NCI-H187 (cell line): ENCODE results near the gene FOXO3.

Experiments used
- DNase-seq, 2 experiments: peaks; one replicate each; lab custom pipeline; 2025; lab: John Stamatoyannopoulos, UW

FOXO3 gene

DNA sequence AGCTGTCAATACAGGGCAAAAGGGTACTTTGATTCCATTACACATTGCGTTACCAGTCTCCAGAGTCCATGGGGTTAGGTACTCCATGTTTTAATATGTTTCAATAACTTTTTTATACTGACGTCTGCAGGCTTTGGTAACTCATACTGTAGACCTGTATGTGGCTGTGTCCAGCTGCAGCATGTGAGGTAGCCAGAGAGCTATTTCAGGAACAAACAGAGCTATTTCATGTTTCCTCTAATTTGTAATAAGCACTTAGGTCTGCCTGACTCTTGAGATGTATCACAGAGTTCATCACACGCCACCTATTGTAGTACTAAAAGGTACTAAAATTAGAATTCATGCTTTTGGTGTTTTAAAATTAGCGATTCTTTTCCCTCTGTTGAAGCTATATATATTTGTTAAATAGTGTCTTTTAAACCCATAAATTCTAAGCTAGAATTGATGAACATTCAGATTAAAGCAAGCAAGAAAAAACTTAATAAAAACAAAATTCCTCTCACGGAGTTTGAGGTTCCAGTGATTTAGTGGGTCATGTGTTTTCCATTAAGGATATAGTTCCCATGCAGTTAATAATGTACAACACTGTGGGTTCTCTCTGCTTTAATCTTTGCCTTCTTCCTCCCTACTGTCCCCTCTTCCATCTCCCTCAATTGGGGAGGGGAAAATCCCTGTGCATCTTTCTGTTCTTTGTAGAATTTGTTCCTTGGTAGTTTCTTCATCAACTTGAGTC is 37.0 kb downstream of the FOXO3 start:
- DNase-seq = no peak

DNA sequence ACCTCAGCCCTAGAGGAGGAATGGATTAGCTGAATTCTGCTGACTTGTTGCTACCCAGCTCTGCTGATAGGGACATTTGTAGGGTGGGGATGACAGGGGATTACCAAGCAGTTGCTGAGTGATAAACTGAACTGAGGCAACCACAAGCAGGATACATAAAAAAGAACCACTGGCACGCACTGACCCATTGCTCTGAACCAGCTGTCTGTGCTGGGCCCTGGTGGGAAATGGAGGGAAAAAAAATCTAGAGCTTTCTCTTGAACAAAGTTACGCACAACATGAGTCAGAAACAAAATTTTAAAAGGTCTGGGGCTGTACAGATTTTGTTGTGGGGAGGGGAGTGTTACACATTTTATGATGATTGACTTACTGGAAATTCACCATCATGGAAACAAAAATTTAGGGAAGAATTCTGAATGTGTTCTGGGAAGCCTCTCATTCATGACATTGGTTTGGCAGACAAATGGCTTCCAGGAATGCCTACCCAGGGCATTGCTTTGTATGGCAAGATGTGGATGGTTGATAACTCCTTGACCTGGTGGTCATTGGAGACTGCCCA is 37.7 kb downstream of the FOXO3 start:
- no peak for DNase-seq

DNA sequence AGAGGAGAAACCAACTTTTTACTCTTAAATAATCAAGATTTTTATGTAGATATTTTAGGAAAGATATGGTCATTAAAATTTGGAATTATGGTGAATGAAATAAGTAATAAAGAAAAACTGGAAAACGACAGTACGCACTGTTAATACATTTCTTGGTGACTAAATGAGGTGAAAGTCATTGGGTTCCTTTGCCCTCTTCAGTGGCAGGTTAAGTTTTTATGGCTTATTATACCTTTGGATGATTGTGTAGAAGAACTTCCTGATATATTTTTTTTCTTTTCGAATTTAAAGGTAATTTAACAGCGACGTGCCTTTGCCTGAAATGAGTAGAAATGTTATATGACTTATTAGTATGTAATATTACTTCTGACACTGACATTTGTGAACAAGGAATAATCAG is 43.4 kb downstream of the FOXO3 start:
- DNase-seq = no peak

DNA sequence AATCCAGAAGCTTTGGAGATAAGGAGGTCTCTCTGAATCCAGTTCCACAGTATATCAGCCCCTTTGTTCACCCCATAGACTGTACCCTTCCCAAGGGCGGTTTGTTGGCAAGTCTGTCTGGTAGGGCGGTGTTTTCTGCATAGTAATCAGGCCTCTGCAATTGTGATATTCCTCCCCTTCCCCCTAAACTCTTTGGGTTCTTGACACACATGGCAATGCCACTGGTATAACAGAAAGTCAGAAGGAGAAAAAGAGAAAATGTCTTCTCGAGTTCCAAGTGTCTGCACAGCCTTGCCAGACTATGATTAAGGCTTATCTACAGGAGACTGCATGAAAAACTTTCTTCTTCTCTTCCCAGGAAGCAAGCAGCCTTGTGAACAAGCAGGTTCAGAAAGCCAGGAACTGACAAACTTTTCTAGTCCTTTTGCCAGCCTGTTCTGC is 45.6 kb downstream of the FOXO3 start:
- no peak for DNase-seq

DNA sequence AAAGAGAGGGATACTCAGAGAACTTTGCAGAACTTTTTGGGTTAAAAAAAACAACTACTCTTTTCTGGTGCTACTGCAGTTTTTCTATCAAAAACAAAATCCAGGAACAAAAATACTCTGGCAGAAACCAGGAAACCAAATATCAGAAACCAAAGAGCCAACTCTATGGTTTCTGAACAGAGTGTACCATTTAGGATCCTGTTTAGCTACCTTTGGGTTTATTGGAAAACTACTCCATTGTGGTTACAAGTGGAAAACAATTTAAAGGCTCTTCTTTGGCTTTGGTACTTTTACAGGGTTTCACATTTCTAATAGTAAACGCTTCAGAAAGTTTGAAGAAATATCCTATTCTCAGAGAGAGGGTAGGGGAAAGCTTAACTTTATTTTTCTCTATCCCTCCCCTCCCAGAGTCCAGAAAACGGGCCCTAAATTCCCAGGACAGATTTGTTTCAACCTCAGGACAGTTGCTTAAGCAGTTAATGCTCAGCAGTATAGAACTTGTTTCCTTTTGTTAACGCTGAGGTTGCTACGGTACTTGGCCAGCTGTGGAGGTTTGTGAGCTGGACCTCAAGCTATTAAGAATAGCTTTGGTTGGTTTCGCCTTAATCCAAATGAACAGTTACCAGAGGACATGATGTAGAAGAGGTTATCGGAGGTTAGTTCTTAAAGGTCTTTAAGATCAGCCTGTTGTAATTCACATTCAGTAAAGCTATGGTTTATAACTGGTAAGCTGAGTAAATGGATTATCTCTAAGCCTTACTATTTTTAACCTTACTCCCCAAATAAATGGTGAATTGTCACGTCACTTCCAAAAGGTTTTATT is 47.9 kb downstream of the FOXO3 start:
- no peak for DNase-seq

DNA sequence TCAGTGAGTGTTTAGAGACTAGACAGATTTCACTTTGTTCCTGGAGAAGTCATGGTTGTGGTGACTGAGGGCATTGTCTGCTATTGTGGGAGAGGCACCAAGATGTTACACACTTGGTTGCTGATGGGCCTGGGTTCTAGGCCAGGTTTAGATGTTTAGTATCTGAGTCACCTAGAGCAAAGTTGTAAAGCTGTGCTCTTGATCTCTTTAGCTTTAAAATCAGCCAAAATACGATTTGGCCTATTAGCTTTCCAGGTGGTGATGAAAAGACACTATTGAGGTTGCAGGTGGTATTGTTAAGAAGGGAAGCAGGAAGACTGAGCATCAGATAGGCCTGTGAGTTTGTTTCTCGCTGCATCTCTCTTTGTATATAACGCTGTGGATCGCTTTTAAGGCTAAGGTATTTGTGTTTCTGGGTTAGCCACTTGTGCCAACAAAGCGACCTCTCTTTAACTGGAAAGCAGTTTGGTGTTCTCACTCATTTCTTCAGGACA is 48.6 kb downstream of the FOXO3 start:
- no peak for DNase-seq

DNA sequence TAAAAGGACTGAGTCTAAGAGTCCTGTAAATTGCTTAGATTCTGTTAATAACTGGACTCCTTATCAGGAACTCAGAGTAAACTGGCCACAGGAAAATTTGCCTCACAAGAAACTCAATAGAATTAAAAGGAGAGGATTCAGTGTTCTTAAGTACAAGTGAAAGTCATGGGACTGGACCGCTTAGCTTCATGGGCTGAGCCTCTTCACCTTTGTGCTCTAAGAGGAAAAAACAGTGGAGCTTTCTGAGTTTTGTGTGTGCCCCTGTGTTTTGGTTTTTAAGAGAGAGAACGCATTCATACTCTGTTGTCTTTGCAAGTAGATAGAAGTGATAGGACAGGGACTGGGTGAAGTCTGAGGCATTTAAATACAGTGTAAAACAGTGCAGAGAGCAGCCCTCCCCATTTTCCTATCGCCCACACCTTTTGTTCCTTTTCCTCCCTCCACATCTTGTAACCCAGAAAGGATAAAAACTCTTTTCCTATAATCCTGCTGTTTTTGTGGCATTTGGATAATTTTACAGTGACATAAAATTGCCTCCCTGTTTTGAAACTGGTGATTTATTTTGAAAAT is 49.6 kb downstream of the FOXO3 start:
- no peak for DNase-seq

DNA sequence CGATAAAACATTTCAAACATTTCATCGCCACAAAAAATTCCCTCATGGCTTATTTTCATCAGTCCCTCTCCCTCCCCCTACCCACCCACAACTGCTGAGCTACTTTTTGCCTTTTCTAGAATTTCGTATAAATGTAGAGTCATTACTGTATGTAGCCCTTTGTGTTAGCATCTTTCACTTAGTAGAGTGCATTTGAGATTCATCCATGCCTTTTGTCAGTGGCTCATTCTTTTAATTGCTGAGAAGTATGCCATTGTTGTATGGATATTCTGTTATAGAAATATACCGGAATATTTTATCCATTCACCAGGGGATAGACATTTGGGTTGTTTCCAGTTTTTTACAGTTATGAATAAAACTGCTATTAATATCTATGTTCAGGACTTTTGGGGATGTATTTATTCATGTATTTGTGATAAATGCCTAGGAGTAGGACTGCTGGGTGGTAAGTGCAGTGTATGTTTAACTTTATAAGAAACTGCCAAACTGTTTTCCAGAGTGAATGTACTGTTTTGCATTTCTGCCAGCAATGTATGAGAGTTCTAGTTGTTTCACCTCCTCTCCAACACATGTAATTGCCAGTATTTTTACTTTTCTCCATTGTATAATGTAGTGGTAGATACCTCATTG is 50.4 kb downstream of the FOXO3 start:
- no peak for DNase-seq

DNA sequence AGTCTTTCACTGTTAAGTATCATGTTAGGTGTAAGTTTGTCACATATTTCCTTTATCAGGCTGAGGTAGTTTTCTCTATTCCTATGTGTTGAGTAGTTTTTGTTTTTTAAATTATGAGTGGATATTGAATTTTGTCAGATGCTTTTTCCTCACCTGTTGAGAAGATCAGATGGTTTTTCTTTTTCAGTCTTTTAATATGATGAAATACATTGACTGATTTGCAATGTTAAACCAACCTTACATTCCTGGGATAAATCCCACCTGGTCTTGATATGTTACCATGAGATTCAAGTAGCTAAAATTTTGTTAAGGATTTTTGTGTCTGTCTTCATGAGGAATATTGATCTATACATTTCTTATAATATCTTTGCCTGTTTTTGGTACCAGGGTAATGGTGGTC is 52.1 kb downstream of the FOXO3 start:
- no peak for DNase-seq

DNA sequence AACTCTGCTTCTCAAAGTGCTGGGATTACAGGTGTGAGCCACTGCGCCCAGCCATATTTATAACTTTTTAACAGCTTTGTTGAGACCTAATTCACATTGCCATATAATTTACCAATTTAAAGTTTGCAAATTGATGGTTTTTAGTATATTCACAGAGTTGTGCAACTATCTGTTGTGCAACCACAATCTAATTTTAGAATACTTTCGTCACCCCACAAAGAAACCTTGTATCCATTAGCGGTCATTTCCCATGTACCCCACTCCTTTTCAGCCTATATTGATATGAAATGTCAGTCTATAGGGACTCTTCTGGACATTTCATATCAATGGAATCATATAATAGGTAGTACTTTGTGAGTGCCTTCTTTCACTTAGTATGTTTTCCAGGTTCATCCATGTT is 55.8 kb downstream of the FOXO3 start:
- DNase-seq = no peak

DNA sequence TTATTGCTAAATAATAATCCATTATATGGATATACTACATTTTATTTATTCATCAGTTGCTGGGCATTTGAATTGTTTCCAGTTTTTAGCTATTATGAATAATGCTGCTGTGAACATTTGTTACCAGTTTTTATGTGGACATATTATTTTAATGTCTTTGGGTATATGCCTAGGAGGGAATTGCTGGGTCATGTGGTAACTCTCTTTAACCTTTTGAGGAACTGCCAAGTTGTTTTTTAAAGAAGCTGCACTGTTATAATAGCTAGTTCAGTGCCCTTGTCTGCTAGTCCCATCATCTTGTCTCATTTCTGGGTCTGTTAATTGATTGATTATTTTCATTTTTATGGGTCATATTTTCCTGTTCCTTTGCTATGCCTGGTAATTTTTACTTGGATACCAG is 56.3 kb downstream of the FOXO3 start:
- DNase-seq = no peak

DNA sequence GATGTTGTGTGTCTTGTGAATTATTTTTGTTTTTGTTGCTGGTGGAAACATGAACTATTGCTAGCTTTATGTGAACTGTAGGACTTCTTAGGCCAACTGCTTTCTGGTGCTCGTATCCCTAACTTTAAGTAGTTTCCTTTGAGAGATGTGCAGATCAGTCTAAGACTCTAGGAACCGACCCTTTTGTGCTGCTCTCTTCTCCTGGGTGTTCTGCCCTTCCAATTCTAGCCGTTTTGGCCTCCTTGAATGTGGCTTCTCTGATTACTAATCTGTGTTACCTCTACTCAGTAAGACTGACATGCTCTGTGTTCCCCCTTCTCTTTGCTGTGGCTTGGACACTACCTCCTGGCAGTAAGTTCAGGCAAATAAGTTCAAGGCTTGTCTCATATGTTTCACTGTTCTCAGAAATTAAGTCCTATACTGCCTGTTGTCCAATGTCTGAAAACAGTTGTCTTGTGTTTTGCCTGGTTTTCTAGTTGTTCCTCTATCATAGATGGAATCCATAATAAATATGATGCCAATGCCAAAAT is 58.0 kb downstream of the FOXO3 start:
- DNase-seq = no peak

DNA sequence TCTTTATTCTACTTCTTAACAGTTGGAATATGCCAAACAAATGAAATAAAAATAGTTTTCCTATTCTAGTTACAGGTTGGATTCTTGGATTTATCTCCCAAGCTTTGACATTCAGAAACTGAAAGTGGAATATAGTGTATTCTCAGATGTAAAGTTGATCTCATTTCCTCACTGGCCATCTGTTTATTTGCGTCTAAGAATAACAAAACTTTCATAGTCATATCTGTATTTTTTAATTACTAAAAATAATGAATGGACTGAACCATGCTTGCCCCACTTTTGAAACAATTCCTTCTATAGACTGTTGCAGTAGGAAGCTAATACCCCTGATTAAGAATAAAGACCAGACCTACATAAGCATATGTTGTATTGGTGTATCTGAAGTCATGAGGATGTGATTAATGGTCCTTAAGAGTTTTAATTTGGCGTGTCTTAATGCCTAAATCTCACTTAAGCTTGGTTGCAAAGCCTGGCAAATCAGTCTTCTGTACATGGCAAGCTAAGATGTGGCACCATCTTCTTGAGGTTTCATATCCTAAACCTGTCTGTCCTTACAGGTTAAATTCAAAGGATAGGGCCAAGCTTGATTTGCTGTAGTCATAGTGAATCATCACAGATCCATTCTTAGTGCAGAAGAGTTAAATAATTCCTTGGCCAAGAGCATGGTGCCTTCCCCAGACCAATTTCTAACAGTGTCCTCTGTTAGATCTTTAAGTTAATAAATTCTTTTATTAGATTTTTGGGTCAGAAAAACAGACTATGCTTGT is 58.9 kb downstream of the FOXO3 start:
- DNase-seq = no peak

DNA sequence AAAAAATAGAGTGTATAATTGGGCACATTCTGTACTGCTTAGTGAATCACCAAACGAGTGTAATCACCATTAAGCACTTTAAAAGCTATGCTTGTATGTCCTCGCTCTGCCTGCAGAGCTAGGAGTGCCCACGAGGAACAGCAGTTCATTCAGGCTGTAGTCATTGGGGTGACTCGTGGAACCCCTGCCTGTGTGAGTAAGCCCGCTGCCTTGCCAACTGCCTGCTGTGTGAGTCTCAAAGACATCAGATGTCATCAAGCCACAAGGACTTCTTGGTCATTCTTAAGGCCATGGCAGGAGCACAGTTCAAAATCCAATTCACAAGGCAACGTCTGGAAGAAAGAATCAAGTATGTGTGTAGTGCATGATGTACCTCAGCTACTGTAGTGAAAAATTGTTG is 60.4 kb downstream of the FOXO3 start:
- DNase-seq = no peak

DNA sequence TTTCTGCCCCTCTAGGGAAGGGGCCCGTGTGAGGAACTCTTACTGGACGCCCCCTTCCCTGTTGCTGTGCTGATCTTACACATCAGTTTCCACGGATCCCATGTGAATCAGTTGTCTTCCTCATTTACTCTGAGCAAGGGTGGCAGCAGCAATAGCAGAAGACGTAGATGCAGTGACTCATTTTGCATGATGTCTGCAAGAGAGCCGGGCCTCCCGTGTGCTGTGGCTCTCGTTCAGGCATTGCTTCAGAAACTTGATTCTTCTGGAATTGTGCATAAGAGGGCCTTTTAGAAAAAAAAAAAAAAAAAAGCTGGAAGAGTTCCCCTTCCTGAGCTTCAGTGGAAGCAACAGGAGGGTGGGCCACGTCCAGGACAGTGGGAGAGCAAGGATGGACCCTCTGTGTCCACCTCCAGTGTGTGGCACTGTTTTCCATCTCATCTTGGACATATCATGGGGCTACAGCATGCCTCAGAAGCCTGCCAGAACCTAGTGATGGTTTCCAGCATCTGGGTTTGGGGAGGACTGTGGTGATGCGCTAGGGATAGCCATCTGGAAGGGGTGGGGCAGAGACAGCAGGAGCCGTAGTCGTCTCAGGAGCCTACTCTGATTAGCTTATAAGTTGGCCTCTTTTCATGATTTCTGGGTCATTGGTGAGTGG is 62.1 kb downstream of the FOXO3 start:
- no peak for DNase-seq

DNA sequence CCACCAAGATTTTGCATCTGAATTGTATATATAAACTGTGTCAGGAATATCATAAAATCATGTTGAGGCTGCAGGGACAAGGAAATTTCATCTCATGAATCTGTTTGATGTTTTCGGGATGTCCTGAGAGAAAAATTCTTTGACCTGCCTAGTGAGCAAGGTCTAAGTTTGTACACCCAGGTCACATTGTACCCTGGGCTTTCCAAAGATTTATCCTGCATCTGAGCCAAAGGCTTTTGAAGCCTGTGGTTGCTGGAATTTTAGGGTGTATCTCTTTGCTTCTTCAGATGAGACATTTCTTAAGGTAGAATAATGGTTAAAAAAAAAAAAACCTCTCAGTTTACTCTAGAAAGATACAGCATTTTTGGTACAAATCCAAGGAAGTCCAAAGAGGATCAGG is 63.3 kb downstream of the FOXO3 start:
- no peak for DNase-seq

DNA sequence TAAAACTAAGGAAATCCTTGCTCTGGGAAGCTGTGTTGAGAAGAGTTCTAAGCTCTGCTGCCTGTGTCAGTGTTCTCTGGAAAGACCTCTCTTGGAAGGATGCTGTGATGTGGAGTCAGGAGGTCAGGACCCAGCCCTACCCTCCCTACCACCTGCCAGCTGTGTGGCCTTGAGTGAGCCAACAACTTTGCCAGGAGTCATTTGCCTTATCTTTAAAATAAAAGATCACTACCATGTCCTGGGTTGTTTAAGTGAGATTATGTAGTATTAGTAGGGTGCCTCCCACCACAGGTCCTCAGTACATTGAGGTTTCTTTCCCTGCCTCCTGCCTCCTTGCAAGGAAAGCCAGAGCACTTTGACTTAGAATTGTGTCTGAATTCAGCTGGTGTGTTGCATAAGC is 64.9 kb downstream of the FOXO3 start:
- DNase-seq = no peak

DNA sequence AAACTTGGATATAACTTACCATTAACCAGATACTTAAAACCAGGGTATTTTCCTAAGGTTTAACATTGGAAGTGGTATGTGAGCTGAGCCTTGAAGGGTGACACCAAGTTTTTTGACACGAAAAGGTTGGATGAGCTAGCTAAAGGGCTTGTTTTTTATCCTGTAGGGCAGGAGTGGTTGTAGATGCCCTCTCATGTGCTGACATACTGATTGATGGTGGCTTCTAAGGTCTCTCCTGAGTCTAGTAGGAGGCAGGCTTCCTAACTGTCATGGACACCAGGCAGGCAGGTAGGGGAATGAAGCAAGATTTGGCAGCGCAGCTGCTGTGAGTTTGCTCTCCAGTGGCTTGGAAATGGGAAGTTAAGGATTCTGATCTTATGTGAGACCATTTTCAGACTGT is 66.1 kb downstream of the FOXO3 start:
- no peak for DNase-seq

DNA sequence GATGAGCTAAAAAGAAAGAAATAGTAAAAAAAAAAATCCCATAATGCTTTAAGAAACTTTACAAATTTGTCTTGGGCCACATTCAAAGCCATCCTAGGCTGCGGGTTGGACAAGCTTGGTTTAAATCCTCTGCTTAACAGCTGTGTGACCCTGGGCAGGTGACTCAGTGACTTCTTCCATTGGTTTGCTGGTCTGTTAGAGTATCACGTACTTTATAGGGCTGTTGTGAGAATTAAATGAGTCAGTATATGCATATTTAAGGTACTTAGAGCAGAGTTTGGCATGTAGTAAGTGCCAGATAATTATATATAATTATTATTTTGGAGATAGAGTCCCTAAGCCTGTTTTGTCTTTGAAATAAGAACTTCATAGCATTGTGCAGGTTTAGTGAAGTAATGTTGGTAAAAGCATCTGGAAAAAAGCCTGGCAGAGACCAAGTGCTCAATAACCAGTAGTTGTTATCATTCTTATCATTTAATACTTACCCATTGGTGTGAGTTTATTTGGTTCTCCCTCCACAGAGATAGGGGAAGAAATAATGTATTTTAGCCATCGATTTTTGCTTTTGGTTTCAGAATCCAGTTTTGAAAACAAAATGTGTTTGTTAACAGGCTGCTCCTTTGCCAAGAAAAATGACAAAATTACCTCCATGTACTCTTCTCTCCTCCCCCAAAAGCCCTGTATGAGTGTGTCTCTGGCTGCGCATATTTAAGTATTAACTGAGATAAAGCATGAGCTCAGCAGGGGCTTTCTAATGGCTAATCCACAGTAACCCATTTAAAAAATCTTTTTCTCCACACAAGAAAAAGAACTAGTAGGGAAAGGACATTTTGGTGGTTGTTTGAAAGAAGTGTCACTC is 67.2 kb downstream of the FOXO3 start:
- DNase-seq = no peak
